ENCODE data around the gene MSI2.
"Not testable (repeated sequence)": the region's sequence is repeated elsewhere in the genome, so short reads cannot be mapped to it uniquely, and the experiment has no call there.

MSI2 gene

DNA sequence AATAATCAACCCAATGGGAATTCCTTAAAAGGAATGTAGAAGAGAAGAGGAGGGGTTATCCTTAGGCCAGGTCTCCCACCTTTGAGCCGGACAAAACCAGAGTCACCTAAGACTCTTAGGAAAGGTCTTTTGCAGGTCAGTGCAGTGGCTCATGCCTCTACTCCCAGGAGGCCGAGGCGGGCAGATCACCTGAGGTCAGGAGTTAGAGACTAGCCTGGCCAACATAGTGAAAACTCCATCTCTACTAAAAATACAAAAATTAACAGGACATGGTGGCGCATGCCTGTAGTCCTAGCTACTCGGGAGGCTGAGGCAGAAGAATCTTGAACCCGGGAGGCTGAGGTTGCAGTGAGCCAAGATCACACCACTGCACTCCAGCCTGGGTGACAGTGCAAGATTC lies 365.5 kb downstream of the MSI2 start:
- not testable (repeated sequence) for H3K4me3 ChIP-seq (ENCODE audit: low read depth, low read length)

DNA sequence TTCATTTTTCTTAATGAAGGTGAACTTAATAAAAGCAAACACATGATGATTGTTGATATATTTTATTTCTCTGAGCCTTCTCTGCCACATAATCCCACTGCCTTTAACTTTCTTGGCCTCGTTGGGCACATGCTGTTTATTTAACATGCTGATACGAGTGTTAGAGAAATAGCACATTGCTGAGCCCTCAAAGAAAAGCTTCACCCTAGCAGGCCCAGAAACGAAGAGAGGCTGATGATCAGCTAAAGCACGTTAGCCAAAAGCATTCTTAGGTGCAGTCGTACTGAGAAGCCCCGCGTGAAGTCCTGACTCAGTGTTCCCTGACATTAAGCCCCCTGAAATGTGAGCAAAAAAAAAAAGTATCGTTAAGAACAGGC lies 366.0 kb downstream of the MSI2 start:
- no peak overlapping the region for H3K4me3 ChIP-seq (ENCODE audit: low read depth, low read length)

DNA sequence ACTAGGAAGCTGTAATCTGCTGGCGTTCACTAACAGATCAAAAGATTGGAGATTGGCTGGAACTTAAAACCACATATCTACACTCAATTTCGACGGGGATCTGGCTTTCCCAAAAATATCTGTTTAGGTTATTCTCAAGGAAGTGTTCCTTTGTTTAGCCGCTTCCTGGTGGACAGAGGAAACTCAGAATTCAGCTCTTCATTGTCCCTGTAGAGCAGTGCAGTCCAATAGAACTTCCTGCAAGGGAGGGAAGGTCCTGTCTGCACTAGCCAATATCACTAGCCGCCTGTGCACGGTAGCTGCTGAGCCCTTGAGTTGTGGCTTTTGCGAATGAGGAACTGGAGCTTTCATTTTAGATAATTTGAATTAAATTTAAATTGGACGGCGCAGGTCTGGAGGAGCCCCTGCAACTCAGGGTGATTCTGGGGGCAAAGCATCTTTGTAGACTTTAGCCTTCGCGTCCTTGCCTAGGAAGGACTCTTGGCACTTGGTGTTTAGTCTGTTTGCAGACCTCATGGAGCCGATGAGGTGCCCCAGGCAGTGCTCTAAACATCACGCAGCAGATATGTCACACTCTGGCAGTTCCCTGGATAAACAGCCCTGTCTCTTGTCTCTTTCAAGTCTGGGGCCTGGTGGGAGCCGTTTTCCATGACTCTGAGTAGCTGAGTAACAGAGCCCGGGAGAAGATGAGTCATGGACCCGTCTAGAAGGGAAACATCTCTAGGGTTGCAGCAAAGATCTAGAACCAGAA lies 366.5 kb downstream of the MSI2 start:
- no peak overlapping the region for H3K4me3 ChIP-seq (ENCODE audit: low read depth, low read length)

DNA sequence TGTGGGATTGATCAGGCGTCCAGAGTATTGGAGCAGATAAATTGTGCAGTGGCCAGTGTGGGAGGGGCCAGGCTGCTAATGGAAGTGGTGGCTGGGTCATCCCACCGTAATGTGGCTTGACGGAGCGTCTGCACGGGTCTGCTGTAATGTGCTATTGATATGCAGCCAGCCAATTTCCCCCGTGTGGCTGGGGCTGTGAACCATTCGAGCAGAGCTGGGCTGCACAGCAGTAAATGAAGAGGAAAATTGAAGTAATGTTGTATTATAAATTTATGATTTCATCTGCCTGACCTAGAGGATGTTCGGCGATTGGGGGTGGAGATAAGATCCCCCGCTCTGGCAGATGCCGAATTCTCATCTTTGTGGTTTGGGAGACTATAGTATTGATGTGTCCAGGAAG lies 367.3 kb downstream of the MSI2 start:
- H3K4me3 ChIP-seq (ENCODE audit: low read depth, low read length), result no peak overlapping the region

DNA sequence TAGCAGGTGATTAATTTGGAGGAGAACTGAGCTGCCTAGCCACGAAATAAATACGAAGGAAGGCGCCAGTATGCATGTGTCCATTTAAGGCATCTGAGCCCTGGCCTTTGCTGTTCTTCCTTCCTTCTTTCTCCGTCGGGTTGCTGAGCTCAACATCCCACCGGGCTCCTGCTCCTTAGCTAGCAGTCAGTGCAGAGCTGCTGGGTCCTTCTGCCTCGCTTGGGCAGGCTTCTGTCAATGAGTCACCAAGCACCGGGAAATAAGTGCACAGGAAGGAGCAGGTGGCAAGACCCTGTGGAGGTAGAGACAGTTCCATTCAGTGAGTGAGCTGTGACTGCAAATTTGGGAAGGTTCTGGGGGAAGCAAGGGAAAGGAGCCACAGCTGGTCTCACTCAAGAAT lies 368.1 kb downstream of the MSI2 start:
- H3K4me3 ChIP-seq (ENCODE audit: low read depth, low read length), result no peak overlapping the region

DNA sequence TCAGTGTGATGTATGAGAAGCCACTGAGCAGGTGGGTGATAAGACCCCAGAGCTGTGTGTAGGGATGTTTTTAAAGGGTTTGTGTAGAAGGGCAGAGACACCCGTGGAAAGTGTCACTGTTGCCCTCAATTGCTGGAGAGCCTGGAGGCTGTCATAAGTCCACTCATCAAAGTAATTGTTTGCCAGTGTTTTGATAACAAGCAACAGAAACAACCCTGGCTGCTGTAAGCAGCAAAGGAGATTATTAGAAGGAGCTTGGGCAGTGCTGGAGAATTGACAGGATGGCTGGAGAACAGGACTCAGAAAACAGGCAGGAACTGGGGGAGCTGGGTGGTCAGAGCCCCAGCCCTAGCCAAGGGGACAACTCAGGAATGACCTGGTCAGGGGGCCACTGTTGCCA lies 369.2 kb downstream of the MSI2 start:
- H3K4me3 ChIP-seq (ENCODE audit: low read depth, low read length), result no peak overlapping the region

DNA sequence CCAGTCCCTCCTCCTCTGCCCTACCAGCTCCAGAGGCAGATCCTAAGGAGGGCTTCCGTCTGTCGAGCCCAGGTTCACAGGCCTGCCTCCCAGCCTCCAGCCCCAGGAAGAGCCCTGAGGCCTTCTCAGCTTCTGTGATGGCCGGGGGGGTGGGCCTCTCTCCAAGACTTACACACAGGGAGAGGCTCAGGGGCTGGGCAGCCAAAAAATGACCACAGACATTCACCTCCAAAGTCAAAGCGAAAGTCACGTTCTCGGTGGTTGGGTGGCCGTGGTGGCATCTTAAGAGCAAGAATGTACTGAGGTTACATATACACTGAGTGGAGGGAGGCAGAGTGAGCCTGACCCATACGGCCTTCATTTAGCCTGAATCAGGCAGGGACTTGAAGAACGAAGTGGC lies 369.6 kb downstream of the MSI2 start:
- H3K4me3 ChIP-seq (ENCODE audit: low read depth, low read length), result no peak overlapping the region

DNA sequence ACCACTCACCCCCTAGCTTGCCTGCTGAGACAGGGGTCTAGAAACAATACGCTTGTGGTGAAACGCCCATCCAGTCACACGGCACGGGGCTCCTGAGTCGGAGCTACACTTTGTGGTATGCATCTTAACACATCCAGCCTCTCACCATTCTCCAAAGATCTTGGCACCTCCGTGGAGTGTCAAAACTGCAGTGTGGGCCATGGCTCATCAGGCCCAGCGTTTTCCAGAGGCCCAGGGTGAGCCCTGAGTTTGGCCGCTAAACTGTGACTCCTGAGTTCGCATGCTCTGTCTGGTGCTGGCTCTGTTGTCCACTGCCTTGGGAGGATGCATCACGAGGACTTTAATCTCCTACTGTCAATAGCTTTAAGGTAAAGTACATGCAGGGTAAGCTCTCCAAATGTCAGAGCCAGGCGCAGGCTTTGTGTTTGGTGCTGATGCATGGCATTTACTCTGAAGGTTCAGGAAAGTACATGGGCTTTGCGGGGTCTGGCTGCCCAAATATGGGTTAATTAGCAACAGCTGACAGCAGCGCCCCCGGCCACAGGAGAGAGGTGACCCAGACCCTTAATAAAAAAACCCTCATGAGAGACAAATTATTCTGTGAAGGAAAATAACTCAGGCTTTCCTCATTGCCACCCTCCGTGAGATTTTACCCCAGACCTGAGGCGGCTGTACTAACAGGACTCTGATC lies 370.3 kb downstream of the MSI2 start:
- H3K4me3 ChIP-seq (ENCODE audit: low read depth, low read length), result no peak overlapping the region

DNA sequence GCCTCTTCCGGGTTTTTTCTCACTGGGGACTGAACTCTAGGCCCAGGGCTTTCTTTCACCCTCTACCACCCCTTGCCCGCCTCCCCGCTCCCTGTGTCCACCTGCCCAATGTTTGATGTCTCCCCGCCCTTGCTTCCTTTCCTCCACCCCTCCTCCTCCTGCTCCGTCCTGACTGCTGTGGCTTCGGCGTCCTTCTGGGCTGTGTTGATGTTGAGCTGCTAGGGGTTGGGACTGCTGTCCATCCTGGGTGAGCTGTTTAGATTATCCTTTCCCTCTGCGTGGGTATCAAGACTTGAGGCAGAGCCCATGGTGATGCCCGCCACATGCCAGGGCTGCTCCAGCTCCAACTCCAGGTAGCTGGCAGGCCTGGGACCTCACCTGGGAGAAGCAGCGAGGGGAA lies 371.3 kb downstream of the MSI2 start:
- H3K4me3 ChIP-seq (ENCODE audit: low read depth, low read length), result no peak overlapping the region

DNA sequence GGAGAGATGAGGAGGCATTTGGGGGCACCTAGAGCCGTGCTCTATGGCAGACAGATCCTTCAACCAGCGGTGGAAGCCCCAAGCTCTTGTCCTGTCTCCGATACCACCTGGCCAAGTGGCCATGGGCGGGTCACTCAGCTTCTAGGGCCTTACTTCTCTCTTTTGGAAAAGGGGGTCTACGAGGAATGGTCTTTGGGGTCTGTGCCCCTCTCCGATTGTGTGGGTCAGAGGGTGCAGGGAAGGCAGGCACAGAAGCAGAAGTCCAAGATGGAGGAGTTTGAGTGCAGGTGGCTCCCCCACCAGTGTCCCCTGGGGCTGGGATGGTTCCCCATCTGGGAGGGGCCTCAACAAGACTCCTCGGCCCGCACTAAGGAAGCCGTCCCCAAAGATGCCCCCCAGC lies 372.1 kb downstream of the MSI2 start:
- H3K4me3 ChIP-seq (ENCODE audit: low read depth, low read length), result no peak overlapping the region

DNA sequence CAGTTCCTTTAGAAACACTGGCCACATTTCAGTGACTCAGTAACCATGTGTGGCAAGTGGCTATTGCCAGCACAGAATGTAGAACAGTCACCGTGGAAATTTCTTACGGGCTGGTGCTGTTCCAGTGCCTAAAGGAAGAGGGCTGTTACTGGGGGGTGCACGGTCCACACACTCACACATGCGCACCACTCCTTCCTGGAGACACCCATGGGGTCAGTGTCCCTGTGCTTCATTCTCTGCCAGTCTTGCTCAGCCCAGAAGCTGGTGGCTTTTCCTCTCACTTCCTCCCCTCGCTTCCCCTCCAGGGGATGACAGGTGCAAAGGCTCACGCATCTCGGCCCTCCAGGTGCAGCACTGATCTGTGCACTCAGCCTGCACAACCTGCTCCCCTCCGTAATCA lies 373.1 kb downstream of the MSI2 start:
- no peak overlapping the region for H3K4me3 ChIP-seq (ENCODE audit: low read depth, low read length)

DNA sequence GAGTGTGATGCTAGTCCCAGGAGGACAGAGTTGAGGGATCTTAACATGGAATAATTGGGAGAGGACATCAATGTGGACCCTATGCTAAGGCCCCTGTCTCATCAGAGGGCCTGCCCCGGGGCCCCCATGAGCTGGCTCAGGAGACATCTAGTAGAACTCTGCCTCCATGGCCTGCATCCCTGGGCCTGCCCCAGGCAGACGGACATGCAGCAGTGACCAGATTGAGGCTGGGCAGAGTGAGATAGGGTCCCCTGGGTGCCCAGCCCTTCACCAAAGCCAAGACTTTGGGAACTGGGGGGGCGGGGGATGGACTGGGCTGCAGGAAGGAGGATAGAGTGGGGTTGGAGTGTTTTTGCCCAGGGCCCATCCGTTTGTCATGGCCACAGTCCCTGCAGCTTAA lies 373.6 kb downstream of the MSI2 start:
- no peak overlapping the region for H3K4me3 ChIP-seq (ENCODE audit: low read depth, low read length)

DNA sequence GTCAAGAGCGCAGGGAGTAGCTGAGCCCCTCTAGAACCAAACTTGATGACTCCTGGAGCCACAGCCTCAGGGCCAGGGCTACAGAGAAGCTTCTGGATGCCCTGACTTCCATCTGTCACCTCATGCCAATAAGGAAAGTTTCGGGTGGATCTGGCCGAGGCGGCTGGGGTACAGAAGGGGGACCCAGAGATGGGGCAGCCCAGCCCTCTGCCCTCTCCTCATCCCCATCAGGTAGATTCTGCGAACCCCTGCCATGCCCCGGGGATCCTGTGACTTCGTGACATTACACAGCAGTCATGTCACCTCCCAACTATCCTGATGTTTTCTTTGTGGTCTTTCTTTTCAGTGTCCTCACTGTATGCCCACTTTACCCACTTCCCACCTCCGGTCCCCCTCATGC lies 374.4 kb downstream of the MSI2 start:
- no peak overlapping the region for H3K4me3 ChIP-seq (ENCODE audit: low read depth, low read length)

DNA sequence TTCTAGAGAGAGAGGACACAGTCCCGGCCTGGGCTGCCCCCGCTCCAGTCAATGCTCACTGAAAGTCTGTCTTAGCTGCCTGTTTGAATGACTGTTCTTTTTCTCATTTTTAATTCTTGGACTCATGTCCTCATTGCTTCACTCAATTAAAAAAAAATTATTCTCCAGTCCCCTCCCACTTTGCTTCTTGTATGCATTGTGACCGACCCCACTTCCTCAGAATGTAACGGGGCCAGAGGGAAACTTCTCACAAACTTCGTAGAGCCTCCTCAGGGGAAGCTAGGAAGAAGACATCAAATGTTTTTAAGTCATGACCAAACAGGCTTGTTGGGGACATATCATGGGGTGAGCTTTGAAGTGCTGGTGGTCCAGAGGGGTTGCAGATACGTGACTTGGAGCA lies 375.5 kb downstream of the MSI2 start:
- H3K4me3 ChIP-seq (ENCODE audit: low read depth, low read length), result no peak overlapping the region

DNA sequence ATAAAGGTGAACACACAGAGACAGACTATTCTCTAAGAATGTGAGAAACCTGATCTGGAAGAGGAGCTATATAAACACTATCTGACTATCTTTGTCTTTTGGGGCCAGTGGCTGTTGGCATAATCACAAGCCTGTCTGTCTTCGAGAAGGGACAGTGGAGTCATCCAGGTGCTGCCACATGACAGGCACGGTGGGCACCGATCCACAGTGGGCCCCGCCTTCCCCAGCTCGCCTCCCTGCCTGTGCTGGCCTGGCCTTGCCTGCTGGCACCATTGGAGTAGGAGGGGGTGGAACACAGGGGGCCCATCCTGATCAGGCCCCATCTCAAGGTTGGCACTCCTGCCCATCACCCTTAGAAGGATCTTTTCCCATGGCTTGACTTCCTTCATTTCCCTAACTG lies 376.0 kb downstream of the MSI2 start:
- no peak overlapping the region for H3K4me3 ChIP-seq (ENCODE audit: low read depth, low read length)

DNA sequence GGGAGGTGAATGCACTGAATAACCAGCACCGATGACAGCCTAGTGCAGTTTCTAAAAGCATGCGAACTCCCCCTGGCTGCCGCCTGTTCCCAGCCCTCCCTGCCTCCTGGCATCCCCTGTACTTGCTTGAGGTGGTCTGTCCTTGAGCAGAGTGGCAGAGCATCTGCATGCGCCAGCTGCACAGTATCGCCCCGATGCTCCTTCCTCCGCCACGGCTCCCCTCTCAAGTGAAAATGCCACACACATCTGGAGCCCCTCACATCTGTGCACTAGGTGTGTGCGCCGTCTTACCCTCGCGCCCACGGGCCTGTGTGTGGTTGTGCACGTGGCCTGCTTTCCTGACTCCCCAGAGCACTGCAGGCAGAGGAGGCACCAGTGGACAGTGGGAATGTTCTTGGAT lies 376.9 kb downstream of the MSI2 start:
- no peak overlapping the region for H3K4me3 ChIP-seq (ENCODE audit: low read depth, low read length)

DNA sequence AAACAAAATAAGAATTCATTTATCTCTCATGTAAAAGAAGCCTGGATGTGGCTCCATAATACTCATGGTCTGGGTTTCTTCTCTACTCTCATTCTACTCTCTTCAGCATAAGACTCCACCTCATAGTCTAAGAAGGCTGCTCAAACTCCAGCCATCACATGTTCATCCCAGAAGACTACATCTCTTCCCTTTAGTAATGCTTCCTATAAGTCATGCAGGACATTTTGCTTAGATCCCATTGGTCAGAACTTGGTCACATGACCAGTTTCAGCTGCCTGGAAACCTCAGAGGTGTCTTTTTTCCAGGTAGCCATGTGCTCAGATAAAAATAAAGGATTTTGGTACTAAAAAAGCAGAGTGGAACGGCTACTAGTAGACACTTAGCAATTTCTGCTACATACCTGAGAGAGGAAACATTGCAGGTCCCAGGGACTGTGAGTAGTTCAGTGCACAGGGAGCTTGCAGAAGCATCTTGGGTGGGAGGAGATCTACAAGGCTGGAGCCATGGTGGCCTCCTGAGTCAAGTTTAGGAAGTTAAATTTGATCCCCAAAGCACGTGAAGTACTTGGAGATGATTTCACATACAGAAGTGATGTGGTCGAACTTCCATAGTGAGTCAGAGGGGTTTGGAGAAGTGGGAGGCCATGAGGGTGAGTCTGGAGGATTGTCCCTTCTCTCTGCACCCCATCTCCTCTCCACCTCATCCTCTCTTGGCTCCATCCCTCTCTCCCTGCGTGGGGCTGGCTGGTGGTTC lies 378.6 kb downstream of the MSI2 start:
- H3K4me3 ChIP-seq (ENCODE audit: low read depth, low read length), result no peak overlapping the region

DNA sequence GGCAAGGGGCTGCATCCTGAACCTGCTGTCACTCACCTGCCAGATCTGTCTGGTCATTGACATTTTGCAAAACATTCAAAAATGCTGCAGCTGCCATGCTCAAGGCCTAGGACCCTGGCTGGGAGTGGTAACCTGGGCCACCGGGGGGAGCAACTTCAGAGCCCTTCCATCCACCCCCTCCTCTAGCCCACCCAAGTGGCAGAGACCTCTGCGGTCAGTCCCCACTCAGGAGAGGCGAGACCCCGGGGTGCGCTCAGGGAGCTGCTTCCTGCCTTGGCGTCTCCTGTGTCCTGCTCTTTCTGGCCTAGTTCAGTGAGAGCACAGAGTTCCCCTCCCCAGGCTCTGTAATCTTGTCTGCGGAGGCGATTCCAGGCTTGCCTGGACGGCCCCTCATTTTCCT lies 380.0 kb downstream of the MSI2 start:
- H3K4me3 ChIP-seq (ENCODE audit: low read depth, low read length), result no peak overlapping the region

DNA sequence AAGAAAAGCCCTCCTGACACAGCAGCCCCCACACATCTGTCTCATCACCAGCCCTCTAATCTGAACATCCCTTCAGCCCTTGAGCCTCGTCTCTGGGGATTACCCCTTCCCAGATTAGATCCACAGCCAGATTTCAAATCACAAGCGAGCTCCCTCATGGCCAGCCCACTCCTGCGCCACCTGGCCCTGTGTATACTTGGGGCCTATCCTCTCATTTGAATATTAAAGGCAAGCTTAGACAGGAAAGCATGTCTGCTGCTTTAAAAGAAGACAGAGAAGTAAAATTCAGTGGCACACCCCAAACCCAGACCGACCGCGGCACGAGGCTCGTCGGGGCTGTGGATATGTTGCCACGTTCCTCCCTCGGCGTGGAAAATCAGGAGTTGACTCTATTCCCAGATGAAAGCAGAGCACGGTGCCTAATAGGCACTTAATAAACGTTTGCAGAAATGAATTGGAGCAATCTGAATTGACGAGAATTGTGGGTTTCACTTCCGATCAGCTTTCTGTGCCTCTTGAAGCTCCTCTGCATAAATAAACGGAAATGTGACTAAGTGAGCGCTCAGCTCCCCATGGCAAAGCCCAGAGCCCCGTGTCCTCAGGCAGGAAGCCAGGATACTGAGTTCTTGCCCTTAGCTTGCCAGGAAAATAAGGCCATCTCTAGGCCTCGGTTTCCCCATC lies 380.8 kb downstream of the MSI2 start:
- no peak overlapping the region for H3K4me3 ChIP-seq (ENCODE audit: low read depth, low read length)

DNA sequence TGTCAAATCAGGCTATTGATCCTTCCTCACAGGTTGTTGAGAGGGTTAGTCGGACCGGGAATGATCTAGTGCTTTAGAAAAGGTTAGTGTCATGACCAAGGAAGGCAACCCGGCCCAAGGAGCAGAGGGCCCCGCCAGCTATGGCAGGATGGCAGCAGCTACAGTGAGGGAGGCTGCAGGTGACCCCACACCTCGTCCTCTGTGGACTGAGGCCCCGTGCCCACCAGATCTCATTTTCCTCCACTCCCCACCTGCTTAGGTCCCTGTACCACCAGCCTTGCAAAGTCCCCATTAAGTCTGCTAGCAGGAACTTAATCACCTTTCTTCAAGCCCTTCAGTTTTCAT lies 381.3 kb downstream of the MSI2 start:
- no peak overlapping the region for H3K4me3 ChIP-seq (ENCODE audit: low read depth, low read length)

DNA sequence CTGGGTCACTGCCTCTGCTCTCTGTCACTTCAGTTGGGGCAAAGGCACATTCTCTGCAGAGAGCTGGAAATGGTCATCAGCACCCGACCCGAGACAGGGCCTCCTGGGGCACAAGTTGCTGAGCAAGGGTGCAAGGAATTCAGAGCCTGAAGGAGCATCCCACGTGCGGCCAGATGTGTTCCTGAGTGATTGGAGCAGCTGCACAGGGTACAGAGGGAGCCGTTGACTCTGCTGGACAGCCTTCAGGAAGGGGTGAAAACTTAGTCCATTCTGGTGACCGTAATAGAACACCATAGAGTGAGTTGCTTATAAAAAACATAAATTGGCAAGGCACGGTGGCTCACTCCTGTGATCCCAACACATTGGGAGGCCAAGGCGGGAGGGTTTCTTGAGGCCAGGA lies 382.0 kb downstream of the MSI2 start:
- H3K4me3 ChIP-seq (ENCODE audit: low read depth, low read length), result no peak overlapping the region

DNA sequence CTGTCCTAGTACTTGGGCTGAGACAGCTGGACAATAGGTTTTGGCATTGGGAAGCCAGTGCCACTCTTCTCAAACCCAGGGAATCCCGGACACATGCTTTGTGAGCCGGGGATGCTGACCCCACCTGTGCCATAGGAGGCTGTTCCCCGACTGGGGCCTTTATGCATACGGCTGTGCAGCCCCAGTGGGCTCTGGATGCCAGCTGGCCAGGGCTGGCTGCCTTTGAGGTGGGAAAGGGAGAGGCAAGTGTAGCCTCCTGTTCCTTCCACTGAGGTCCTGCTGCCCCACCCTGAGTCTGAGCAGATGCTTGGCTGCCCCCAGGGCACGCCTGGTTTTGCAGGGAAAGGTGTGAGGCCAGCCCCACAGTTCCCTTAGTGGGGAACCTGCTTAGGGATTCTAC lies 383.1 kb downstream of the MSI2 start:
- H3K4me3 ChIP-seq (ENCODE audit: low read depth, low read length), result no peak overlapping the region
